Endothelial cell of umbilical vein (primary cell): ENCODE results near the gene ABCA7. TPM values are rescaled to one million over a fixed set of nuclear protein-coding genes. Genes with fewer than 3 reads are reported as not detected.

Source experiments
- BruUV-seq: library from RNA; stranded (reverse); fragments of 400-500 nt; replicated peaks from 2 replicates; lab custom pipeline; 2021; lab: Mats Ljungman, UMichigan
- CTCF ChIA-PET: fragments of 300-600, 350-600 bp; sonication (Branson Sonifier 250); formaldehyde crosslinking; loops from one replicate; lab custom pipeline; 2021; ENCODE audit warnings: antibody characterized with exemption, inconsistent platforms; lab: Charles Lee
- POLR2A ChIA-PET: fragments of 300-600, 350-600 bp; sonication (Branson Sonifier 250); formaldehyde crosslinking; loops from one replicate; lab custom pipeline; 2021; ENCODE audit warnings: antibody characterized with exemption, inconsistent platforms; lab: Charles Lee
- DNase-seq: peaks from one replicate; pipeline ENCODE4 v3.0.0-alpha.2; 2011; ENCODE audit warnings: low read depth, low spot score
- FAIRE-seq: peaks from 2 replicates; lab custom pipeline; 2011; peaks lifted over from hg19 to GRCh38; lab: Jason Lieb, UNC
- H2AFZ ChIP-seq: 2 replicates; pipeline ENCODE4 v1.6.0; 2012; ENCODE audit warnings: low read depth, low read length, control low read depth, inconsistent platforms
- H3K27ac ChIP-seq: 2 replicates; pipeline ENCODE4 v1.5.1; 2011; ENCODE audit warnings: low read depth, mild to moderate bottlenecking, control low read depth, low read length, moderate library complexity; ENCODE audit not compliant: insufficient read depth
- H3K27me3 ChIP-seq, 2 experiments: 2 replicates each; pipeline versions ENCODE4 v1.6.0 to v1.6.1; 2011; ENCODE audit warnings: low read length in 2 of 2, mixed read lengths in 1 of 2; ENCODE audit not compliant: control insufficient read depth in 2 of 2, insufficient read depth in 2 of 2
- H3K36me3 ChIP-seq, 2 experiments: 2 replicates in 1 of 2; 3 replicates in 1 of 2; pipeline ENCODE4 v1.5.1; 2011; ENCODE audit warnings: low read length in 2 of 2, mild to moderate bottlenecking in 1 of 2, moderate library complexity in 1 of 2; ENCODE audit not compliant: control insufficient read depth in 2 of 2, insufficient read depth in 2 of 2; ENCODE audit errors: extremely low read depth in 1 of 2
- H3K4me1 ChIP-seq: 3 replicates; pipeline ENCODE4 v1.5.1; 2011; ENCODE audit warnings: mild to moderate bottlenecking, low read length; ENCODE audit not compliant: control insufficient read depth, insufficient read depth; ENCODE audit errors: extremely low read depth
- H3K4me2 ChIP-seq: 2 replicates; pipeline ENCODE4 v1.6.1; 2011; ENCODE audit warnings: low read length, control low read depth, mixed read lengths; ENCODE audit not compliant: insufficient read depth
- H3K4me3 ChIP-seq, 3 experiments: fragments of 200-600 bp in 1 of 3; sonication (generic), shearing (Covaris generic) in 1 of 3; replicated peaks in 1 of 3; 2 replicates each; pipeline ENCODE4 v1.5.1; 2011 to 2016; ENCODE audit warnings: control low read depth in 3 of 3, low read length in 3 of 3, mild to moderate bottlenecking in 2 of 3, inconsistent platforms in 1 of 3, low read depth in 1 of 3, moderate library complexity in 1 of 3; ENCODE audit not compliant: insufficient read depth in 1 of 3
- H3K79me2 ChIP-seq: 2 replicates; pipeline ENCODE4 v1.6.0; 2012; ENCODE audit warnings: low read length, inconsistent platforms; ENCODE audit not compliant: control insufficient read depth, insufficient read depth
- H3K9ac ChIP-seq: replicated peaks from 2 replicates; pipeline ENCODE3; 2011; ENCODE audit warnings: low read length, control low read depth; ENCODE audit not compliant: insufficient read depth; ENCODE audit errors: extremely low read depth
- H3K9me1 ChIP-seq: replicated peaks from 3 replicates; pipeline ENCODE4 v1.6.0; 2011; ENCODE audit warnings: mild to moderate bottlenecking, low read length; ENCODE audit not compliant: control insufficient read depth, insufficient read depth; ENCODE audit errors: extremely low read depth
- H3K9me3 ChIP-seq: replicated peaks from 2 replicates; pipeline ENCODE4 v1.5.1; 2012; ENCODE audit warnings: low read length, inconsistent platforms; ENCODE audit not compliant: control insufficient read depth, insufficient read depth
- H4K20me1 ChIP-seq: replicated peaks from 2 replicates; pipeline ENCODE3; 2011; ENCODE audit warnings: mild to moderate bottlenecking, low read length; ENCODE audit not compliant: control insufficient read depth, insufficient read depth; ENCODE audit errors: extremely low read depth
- EZH2 ChIP-seq: IDR thresholded peaks from 2 replicates; pipeline ENCODE4 v1.6.1; 2012; ENCODE audit warnings: borderline replicate concordance, low read depth, mild to moderate bottlenecking, moderate library complexity, low read length, inconsistent platforms; ENCODE audit not compliant: severe bottlenecking
- FOS ChIP-seq: IDR thresholded peaks from 2 replicates; pipeline ENCODE4 v1.6.1; 2011; ENCODE audit warnings: mild to moderate bottlenecking, low read length, moderate library complexity, borderline replicate concordance; ENCODE audit not compliant: insufficient read depth
- GATA2 ChIP-seq: IDR thresholded peaks from 2 replicates; pipeline ENCODE4 v1.7.0; 2011; ENCODE audit warnings: low read depth, mild to moderate bottlenecking, moderate library complexity, mixed read lengths, low read length; ENCODE audit not compliant: insufficient read length, insufficient read depth
- JUN ChIP-seq: IDR thresholded peaks from 2 replicates; pipeline ENCODE4 v1.6.1; 2011; ENCODE audit warnings: borderline replicate concordance, low read depth; ENCODE audit not compliant: insufficient read length, insufficient read depth
- POLR2A ChIP-seq: IDR thresholded peaks from 2 replicates; pipeline ENCODE4 v1.6.1; 2012; ENCODE audit warnings: low read depth, mild to moderate bottlenecking, control low read depth, low read length
- POLR2AphosphoS5 ChIP-seq: IDR thresholded peaks from 2 replicates; pipeline ENCODE4 v1.6.1; 2012; ENCODE audit warnings: low read depth, mild to moderate bottlenecking, control low read depth, low read length, moderate library complexity; ENCODE audit not compliant: insufficient read depth
- dilution Hi-C: fragments of 300-500 bp; cut with MboI; formaldehyde crosslinking; loops from one replicate; pipeline ENCODE4 v1.15.0; 2019; ENCODE audit warnings: low sequenced_read_pairs; ENCODE audit not compliant: extremely low pct_ligation_motif_present
- intact Hi-C: fragments of 100-400 bp; cut with micrococcal nuclease; formaldehyde crosslinking; loops from one replicate; pipeline ENCODE4 v1.10.0; 2022
- polyA plus RNA-seq, 4 experiments: library from polyadenylated mRNA; depleted of rRNA in 3 of 4; stranded (reverse) in 3 of 4; unstranded in 1 of 4; fragments of >200 nt; gene quantifications; 2 replicates each; pipeline versions ENCODE4 v1.2.1 to v1.2.3, GENCODE V29; 2011 to 2012; ENCODE audit warnings: missing spikeins in 1 of 4
- total RNA-seq: library from RNA; stranded (reverse); gene quantifications from 2 replicates; pipeline ENCODE4 v1.2.3, GENCODE V29; 2021
- TF ChIP-seq, protein P1 (sequence below): IDR thresholded peaks from 2 replicates; pipeline ENCODE4 v1.6.1; 2011; ENCODE audit not compliant: insufficient read depth, insufficient read length
- TF ChIP-seq, protein P2 (sequence below), 2 donors: IDR thresholded peaks; 1 replicate in 1 of 2; 2 replicates in 1 of 2; pipeline ENCODE4 v1.5.1; 2011; ENCODE audit warnings: low read length in 2 of 2, mild to moderate bottlenecking in 2 of 2, moderate library complexity in 2 of 2, control low read depth in 1 of 2, inconsistent platforms in 1 of 2, low read depth in 1 of 2; ENCODE audit not compliant: insufficient read depth in 1 of 2; ENCODE audit errors: extremely low read depth in 1 of 2

ABCA7 gene
- total and polyA plus RNA-seq, 2 donors (not counting 3 experiments of a cell fraction or from before 2014, with no cell fraction given) = 5.7 to 9.8 TPM

DNA sequence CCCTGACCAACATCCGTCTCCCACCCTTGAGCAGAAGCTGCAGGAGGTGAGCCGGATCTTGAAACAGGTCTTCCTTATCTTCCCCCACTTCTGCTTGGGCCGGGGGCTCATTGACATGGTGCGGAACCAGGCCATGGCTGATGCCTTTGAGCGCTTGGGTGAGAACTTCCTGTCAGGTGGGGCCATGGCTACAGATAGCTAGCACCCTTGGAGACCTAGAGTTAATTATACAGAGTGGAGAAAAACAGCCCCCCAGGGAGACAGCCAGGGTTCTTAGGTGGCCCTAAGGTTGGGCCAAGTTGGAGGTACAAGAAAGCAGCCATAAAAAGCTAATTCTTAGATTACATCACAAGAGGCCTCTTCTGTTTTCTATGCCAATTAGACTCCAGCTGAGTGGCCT lies 18.2 kb downstream of the ABCA7 start:
- no peaks in the 10 kb centered on the region for H3K9me1 ChIP-seq
- BruUV-seq = no TSS peak

More for the DNA sequence above, 18.2 kb downstream of the ABCA7 start:
- ChIA-PET CTCF (interaction anchor here (0.5 to 1.7 kb wide), 6 partner anchors 9 to 156 kb away, joined by 3 to 7 read pairs (median 3); partner anchors contain the start of gene GPX4), POLR2A (no interaction called here)
- no peaks in the 10 kb centered on the region for H3K27me3 ChIP-seq
- intact Hi-C loops (no loop called here), dilution Hi-C loops (no loop called here)
- TF ChIP-seq, protein P1, sequence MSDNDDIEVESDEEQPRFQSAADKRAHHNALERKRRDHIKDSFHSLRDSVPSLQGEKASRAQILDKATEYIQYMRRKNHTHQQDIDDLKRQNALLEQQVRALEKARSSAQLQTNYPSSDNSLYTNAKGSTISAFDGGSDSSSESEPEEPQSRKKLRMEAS = no peak
- TF ChIP-seq GATA2 = no peak
- no peak for TF ChIP-seq EZH2
- TF ChIP-seq, protein P2, sequence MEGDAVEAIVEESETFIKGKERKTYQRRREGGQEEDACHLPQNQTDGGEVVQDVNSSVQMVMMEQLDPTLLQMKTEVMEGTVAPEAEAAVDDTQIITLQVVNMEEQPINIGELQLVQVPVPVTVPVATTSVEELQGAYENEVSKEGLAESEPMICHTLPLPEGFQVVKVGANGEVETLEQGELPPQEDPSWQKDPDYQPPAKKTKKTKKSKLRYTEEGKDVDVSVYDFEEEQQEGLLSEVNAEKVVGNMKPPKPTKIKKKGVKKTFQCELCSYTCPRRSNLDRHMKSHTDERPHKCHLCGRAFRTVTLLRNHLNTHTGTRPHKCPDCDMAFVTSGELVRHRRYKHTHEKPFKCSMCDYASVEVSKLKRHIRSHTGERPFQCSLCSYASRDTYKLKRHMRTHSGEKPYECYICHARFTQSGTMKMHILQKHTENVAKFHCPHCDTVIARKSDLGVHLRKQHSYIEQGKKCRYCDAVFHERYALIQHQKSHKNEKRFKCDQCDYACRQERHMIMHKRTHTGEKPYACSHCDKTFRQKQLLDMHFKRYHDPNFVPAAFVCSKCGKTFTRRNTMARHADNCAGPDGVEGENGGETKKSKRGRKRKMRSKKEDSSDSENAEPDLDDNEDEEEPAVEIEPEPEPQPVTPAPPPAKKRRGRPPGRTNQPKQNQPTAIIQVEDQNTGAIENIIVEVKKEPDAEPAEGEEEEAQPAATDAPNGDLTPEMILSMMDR (IDR thresholded peaks at IDR 0.05; ENCODE audit: extremely low read depth in 1 of 2, insufficient read depth in 1 of 2, low read depth in 1 of 2, low read length in 2 of 2) = no peak
- TF ChIP-seq POLR2AphosphoS5 = no peak
- no peak for TF ChIP-seq FOS
- no peak for TF ChIP-seq POLR2A
- no peak for TF ChIP-seq JUN
- no peak overlapping the region for H3K4me3 ChIP-seq
- no peaks in the 10 kb centered on the region for H3K36me3 ChIP-seq
- no peaks in the 10 kb centered on the region for H3K4me1 ChIP-seq
- no peaks in the 10 kb centered on the region for H4K20me1 ChIP-seq
- no peaks in the 10 kb centered on the region for H3K9me3 ChIP-seq
- H2AFZ ChIP-seq = no peak overlapping the region
- no peaks in the 10 kb centered on the region for H3K79me2 ChIP-seq
- no peak for DNase-seq
- FAIRE-seq = no peak
- no peak overlapping the region for H3K4me2 ChIP-seq
- H3K27ac ChIP-seq = no peak overlapping the region
- no peak overlapping the region for H3K9ac ChIP-seq
